CD14-positive monocyte (primary cell): ENCODE data around the gene TSPEAR. TPM values are rescaled to one million over a fixed set of nuclear protein-coding genes. Genes with fewer than 3 reads are reported as not detected.
A peak's percentile ranks its signal among the peaks of the same experiment; 100 is the strongest.

Experiments
- DNase-seq, 3 donors: peaks; one replicate each; pipeline ENCODE4 v3.0.0-alpha.2; 2011 to 2022
- H2AFZ ChIP-seq: 2 replicates; pipeline ENCODE4 v1.6.0; 2012; ENCODE audit warnings: mild to moderate bottlenecking, low read depth, low read length, inconsistent platforms; ENCODE audit not compliant: insufficient read depth, poor library complexity, severe bottlenecking
- H3K27ac ChIP-seq, 2 donors: 1 replicate in 1 of 2; 2 replicates in 1 of 2; pipeline ENCODE4 v1.5.1; 2012 to 2013; ENCODE audit warnings: low read length in 2 of 2, control low read depth in 1 of 2, inconsistent platforms in 1 of 2, low read depth in 1 of 2, mild to moderate bottlenecking in 1 of 2
- H3K27me3 ChIP-seq, 2 donors: one replicate each; pipeline versions ENCODE4 v1.6.0 to v1.6.1; 2011 to 2013; ENCODE audit warnings: low read length in 2 of 2; ENCODE audit not compliant: control insufficient read depth in 2 of 2, insufficient read depth in 2 of 2
- H3K36me3 ChIP-seq, 2 donors: replicated peaks in 1 of 2; 1 replicate in 1 of 2; 2 replicates in 1 of 2; pipeline versions ENCODE4 v1.5.1 to v1.6.1; 2012 to 2013; ENCODE audit warnings: low read length in 2 of 2, control low read depth in 1 of 2, inconsistent platforms in 1 of 2, mild to moderate bottlenecking in 1 of 2; ENCODE audit not compliant: insufficient read depth in 2 of 2, control insufficient read depth in 1 of 2
- H3K4me1 ChIP-seq, 2 donors: 1 replicate in 1 of 2; 2 replicates in 1 of 2; pipeline versions ENCODE4 v1.5.1 to v1.6.1; 2012 to 2013; ENCODE audit warnings: low read length in 2 of 2, control low read depth in 1 of 2, inconsistent platforms in 1 of 2, mild to moderate bottlenecking in 1 of 2, moderate library complexity in 1 of 2; ENCODE audit not compliant: insufficient read depth in 2 of 2, control insufficient read depth in 1 of 2
- H3K4me2 ChIP-seq: replicated peaks from 2 replicates; pipeline ENCODE3; 2012; ENCODE audit warnings: low read length, moderate library complexity, mild to moderate bottlenecking; ENCODE audit not compliant: poor library complexity, severe bottlenecking; ENCODE audit errors: extremely low read depth
- H3K4me3 ChIP-seq, 3 experiments: fragments of 200-600 bp in 1 of 3; sonication (generic) in 1 of 3; replicated peaks in 1 of 3; 1 replicate in 2 of 3; 2 replicates in 1 of 3; pipeline ENCODE4 v1.5.1; 2011 to 2013; ENCODE audit warnings: low read length in 3 of 3, mild to moderate bottlenecking in 3 of 3, control low read depth in 2 of 3, low read depth in 2 of 3, inconsistent platforms in 1 of 3, moderate library complexity in 1 of 3
- H3K79me2 ChIP-seq: 2 replicates; pipeline ENCODE4 v1.6.0; 2012; ENCODE audit warnings: mild to moderate bottlenecking, control low read depth, inconsistent platforms, low read length, moderate library complexity; ENCODE audit not compliant: insufficient read depth
- H3K9ac ChIP-seq: 2 replicates; pipeline ENCODE4 v1.6.0; 2017; ENCODE audit warnings: low read length, mild to moderate bottlenecking; ENCODE audit not compliant: insufficient read depth, poor library complexity, severe bottlenecking
- H3K9me3 ChIP-seq, 2 donors: replicated peaks in 1 of 2; 1 replicate in 1 of 2; 2 replicates in 1 of 2; pipeline versions ENCODE4 v1.5.1 to v1.6.1; 2012 to 2013; ENCODE audit warnings: low read length in 2 of 2, control low read depth in 1 of 2; ENCODE audit not compliant: control insufficient read depth in 1 of 2, insufficient read depth in 1 of 2
- H4K20me1 ChIP-seq: 2 replicates; pipeline ENCODE4 v1.6.0; 2012; ENCODE audit warnings: mild to moderate bottlenecking, low read length, control low read depth, moderate library complexity; ENCODE audit not compliant: insufficient read depth
- H3K27ac Mint-ChIP-seq, 7 donors: one replicate each; pipeline ENCODE4 v1.8.0; 2020; ENCODE audit warnings: mild to moderate bottlenecking in 7 of 7, mixed read lengths in 7 of 7, moderate library complexity in 6 of 7, inconsistent platforms in 2 of 7
- H3K27me3 Mint-ChIP-seq, 3 donors: one replicate each; pipeline ENCODE4 v1.8.0; 2021 to 2022; ENCODE audit warnings: low read depth in 3 of 3, mild to moderate bottlenecking in 3 of 3, mixed read lengths in 3 of 3, moderate library complexity in 3 of 3, inconsistent platforms in 1 of 3
- H3K36me3 Mint-ChIP-seq, 2 donors: one replicate each; pipeline ENCODE4 v1.8.0; 2020; ENCODE audit warnings: mixed read lengths in 2 of 2, inconsistent platforms in 1 of 2, mild to moderate bottlenecking in 1 of 2
- H3K4me1 Mint-ChIP-seq: one replicate; pipeline ENCODE4 v1.8.0; 2020; ENCODE audit warnings: mild to moderate bottlenecking, mixed read lengths
- H3K4me3 Mint-ChIP-seq, 2 donors: one replicate each; pipeline ENCODE4 v1.8.0; 2020; ENCODE audit warnings: mild to moderate bottlenecking in 2 of 2, mixed read lengths in 2 of 2, moderate library complexity in 1 of 2
- H3K9me3 Mint-ChIP-seq, 7 donors: one replicate each; pipeline ENCODE4 v1.8.0; 2020 to 2022; ENCODE audit warnings: mixed read lengths in 7 of 7, mild to moderate bottlenecking in 6 of 7, moderate library complexity in 6 of 7, inconsistent platforms in 2 of 7
- WGBS: methylation state at CpG from one replicate; pipeline ENCODE4 v1.1.5; 2013; ENCODE audit warnings: missing lambda C conversion rate; ENCODE audit not compliant: insufficient coverage; 5-methylcytosine and 5-hydroxymethylcytosine counted together
- intact Hi-C, 2 donors: fragments of 100-400 bp; cut with micrococcal nuclease; formaldehyde crosslinking; loops; one replicate each; pipeline versions ENCODE4 v1.15.0 to v1.15.1; 2023
- polyA plus RNA-seq, 3 donors: library from polyadenylated mRNA; depleted of rRNA in 1 of 3; unstranded in 2 of 3; stranded (reverse) in 1 of 3; fragments of 300-500 nt in 2 of 3; fragments of >200 nt in 1 of 3; fragmentation: Illumina TruSeq in 2 of 3; gene quantifications; 1 replicate in 2 of 3; 2 replicates in 1 of 3; pipeline ENCODE4 v1.2.3, GENCODE V29; 2012 to 2021
- TF ChIP-seq, protein P1 (sequence below): fragments of 200-600 bp; IDR thresholded peaks from one replicate; pipeline ENCODE4 v1.8.0; 2022; ENCODE audit warnings: antibody characterized with exemption, mild to moderate bottlenecking

TSPEAR gene
- polyA plus RNA-seq, 3 donors: not detected

DNA sequence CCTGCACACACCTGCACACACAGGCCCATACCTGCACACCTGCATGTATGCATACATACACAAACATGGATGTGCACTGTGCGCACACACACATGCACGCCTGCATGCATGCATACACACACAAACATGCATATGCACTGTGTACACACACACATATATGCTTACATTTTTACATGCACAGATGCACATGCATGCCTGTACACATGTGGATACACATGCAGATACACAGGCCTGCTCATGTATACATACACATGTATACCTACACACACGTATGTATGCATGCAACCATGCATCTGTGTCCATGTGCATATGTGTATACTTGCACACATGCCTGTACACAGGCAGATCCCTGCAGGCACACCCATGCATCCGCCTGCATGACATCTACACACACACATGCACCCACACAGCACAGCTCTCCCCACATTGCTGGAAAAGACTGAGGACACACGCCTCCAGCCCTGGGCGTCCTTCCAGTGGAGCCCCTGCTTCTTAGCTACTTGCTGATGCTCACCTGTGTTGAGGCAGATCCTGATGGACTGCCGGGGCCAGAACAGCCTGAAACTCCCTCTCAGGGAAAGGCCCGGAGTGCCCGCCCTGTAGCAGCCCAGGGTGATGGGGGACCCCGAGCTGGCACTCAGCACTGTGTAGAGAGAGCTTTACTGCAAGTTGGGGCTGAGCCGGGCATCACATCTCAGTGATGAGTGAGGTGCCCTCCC, 200.0 kb downstream of the TSPEAR start:
- Mint-ChIP-seq H3K4me3 (no peak overlapping the region), H3K9me3 (peaks cover 0 to 2% (median 0%) of the 10 kb centered on the region in 7 donors), H3K36me3 (no peaks in the 10 kb centered on the region), H3K27ac (no peak overlapping the region), H3K27me3 (peaks cover under 1 to 15% (median 5%) of the 10 kb centered on the region in 3 donors), H3K4me1 (peaks cover 3% of the 10 kb centered on the region)
- no peak overlapping the region for H3K9ac ChIP-seq
- DNase-seq: no peak
- TF ChIP-seq, protein P1, sequence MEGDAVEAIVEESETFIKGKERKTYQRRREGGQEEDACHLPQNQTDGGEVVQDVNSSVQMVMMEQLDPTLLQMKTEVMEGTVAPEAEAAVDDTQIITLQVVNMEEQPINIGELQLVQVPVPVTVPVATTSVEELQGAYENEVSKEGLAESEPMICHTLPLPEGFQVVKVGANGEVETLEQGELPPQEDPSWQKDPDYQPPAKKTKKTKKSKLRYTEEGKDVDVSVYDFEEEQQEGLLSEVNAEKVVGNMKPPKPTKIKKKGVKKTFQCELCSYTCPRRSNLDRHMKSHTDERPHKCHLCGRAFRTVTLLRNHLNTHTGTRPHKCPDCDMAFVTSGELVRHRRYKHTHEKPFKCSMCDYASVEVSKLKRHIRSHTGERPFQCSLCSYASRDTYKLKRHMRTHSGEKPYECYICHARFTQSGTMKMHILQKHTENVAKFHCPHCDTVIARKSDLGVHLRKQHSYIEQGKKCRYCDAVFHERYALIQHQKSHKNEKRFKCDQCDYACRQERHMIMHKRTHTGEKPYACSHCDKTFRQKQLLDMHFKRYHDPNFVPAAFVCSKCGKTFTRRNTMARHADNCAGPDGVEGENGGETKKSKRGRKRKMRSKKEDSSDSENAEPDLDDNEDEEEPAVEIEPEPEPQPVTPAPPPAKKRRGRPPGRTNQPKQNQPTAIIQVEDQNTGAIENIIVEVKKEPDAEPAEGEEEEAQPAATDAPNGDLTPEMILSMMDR: no peak
- no peak overlapping the region for H2AFZ ChIP-seq
- WGBS: 93% methylated on average over 6 of the region's 11 CpGs
- intact Hi-C loops: loop anchor here in 1 of 2 donors (5.0 kb wide), 1 partner anchor 281 kb away; no protein-coding TSS in a partner anchor
- no peaks in the 10 kb centered on the region for H3K79me2 ChIP-seq
- no peaks in the 10 kb centered on the region for H3K36me3 ChIP-seq
- H3K4me3 ChIP-seq: no peak overlapping the region
- H3K27ac ChIP-seq: no peak overlapping the region
- peaks cover 0 to 3% of the 10 kb centered on the region in 2 donors for H3K27me3 ChIP-seq
- no peak overlapping the region for H3K4me2 ChIP-seq
- no peaks in the 10 kb centered on the region for H4K20me1 ChIP-seq
- H3K9me3 ChIP-seq: no peaks in the 10 kb centered on the region
- H3K4me1 ChIP-seq: peaks cover 0 to 10% of the 10 kb centered on the region in 2 donors

GRCh38 chr21:44510508-44511218, 200.7 kb downstream of the TSPEAR start:
- H3K9me3 Mint-ChIP-seq: peaks cover 0 to under 1% (median 0%) of the 10 kb centered on the region in 7 donors
- Histone ChIP-seq H3K36me3 (no peaks in the 10 kb centered on the region), H3K4me1 (peaks cover 0 to 10% of the 10 kb centered on the region in 2 donors), H3K9ac (no peak overlapping the region), H4K20me1 (no peaks in the 10 kb centered on the region), H3K4me2 (peak overlapping the region; percentile 39), H3K27ac (no peak overlapping the region), H2AFZ (no peak overlapping the region), H3K9me3 (no peaks in the 10 kb centered on the region), H3K4me3 (no peak overlapping the region), H3K79me2 (no peaks in the 10 kb centered on the region), H3K27me3 (peaks cover 0 to 3% of the 10 kb centered on the region in 2 donors)
- peak; percentile 18 to 36 (median 21) for DNase-seq
- TF ChIP-seq, protein P1: peak; percentile 84
- H3K4me3 Mint-ChIP-seq: no peak overlapping the region
- H3K27me3 Mint-ChIP-seq: peaks cover 4 to 15% (median 8%) of the 10 kb centered on the region in 3 donors
- intact Hi-C loops: loop anchor here in 1 of 2 donors (5.0 kb wide), 1 partner anchor 282 kb away; no protein-coding TSS in a partner anchor
- 3% methylated on average over 35 of the region's 36 CpGs for WGBS
- no peaks in the 10 kb centered on the region for H3K36me3 Mint-ChIP-seq
- peaks cover 3% of the 10 kb centered on the region for H3K4me1 Mint-ChIP-seq
- no peak overlapping the region for H3K27ac Mint-ChIP-seq
